Hypothalamus (tissue), 51 donors: ENCODE results near the gene ITGB2.
A peak's percentile ranks its signal among the peaks of the same experiment; 100 is the strongest.
"Not testable (repeated sequence)": the region's sequence is repeated elsewhere in the genome, so short reads cannot be mapped to it uniquely, and the experiment has no call there.

Source experiments
- DNase-seq, 51 donors: peaks; one replicate each; lab custom pipeline; 2025; lab: John Stamatoyannopoulos, UW

ITGB2 gene

DNA sequence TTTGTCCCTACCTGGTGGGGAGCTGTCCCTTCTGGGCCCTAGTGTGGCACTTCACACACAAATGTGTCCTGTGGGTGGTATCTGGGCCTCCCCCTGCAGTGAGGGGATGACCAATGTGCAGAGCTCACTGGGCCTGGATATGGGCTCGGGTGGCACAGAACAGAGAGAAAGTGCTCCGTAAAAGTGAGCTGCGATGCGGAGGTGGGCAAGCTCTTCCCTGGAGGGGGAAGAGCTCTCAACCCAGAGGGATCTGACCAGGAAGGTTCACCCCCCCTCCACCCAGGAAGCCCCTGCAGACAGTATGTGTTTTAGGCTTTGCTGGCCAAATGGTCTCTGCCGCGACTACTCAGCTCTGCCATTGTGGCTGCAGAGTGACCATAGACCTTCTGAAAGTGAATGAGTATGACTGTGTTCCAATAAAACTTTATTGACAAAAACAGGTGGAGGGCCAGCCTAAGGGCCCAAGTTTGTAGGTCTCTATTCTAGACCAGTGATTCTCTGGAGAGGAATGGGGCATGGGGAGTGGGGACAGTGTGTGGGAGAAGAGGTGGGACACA, 8.6 kb upstream of the ITGB2 start:
- no peak for DNase-seq

DNA sequence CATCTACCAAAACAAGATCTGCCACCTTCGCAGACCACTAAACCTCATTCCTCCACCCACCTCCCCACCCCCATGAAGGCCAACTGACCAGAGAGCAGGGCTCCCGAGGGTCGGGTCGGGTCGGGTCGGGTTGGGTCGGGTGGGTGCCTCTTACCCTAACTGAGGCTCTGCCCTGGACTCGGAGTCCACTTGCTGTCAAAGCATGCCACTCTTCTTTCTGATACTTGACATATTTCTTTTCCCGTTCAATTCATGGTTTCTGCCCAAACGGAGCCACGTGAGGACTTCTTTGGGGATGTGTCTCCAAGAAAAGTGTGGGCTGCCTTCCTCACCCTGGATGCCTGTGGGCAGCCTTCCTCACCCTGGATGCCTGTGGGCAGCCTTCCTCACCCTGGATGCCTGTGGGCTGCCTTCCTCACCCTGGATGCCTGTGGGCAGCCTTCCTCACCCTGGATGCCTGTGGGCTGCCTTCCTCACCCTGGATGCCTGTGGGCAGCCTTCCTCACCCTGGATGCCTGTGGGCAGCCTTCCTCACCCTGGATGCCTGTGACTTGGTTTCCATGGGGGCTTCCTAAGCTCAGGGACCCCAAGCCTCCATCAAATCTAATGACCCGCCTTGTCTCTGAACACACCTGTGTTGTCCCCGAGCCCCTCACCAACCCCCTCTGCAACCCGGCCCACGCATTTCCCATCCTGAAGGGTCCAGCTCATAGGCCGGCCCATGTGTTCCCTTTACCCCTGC, 8.0 kb upstream of the ITGB2 start:
- DNase-seq: not testable (repeated sequence)

DNA sequence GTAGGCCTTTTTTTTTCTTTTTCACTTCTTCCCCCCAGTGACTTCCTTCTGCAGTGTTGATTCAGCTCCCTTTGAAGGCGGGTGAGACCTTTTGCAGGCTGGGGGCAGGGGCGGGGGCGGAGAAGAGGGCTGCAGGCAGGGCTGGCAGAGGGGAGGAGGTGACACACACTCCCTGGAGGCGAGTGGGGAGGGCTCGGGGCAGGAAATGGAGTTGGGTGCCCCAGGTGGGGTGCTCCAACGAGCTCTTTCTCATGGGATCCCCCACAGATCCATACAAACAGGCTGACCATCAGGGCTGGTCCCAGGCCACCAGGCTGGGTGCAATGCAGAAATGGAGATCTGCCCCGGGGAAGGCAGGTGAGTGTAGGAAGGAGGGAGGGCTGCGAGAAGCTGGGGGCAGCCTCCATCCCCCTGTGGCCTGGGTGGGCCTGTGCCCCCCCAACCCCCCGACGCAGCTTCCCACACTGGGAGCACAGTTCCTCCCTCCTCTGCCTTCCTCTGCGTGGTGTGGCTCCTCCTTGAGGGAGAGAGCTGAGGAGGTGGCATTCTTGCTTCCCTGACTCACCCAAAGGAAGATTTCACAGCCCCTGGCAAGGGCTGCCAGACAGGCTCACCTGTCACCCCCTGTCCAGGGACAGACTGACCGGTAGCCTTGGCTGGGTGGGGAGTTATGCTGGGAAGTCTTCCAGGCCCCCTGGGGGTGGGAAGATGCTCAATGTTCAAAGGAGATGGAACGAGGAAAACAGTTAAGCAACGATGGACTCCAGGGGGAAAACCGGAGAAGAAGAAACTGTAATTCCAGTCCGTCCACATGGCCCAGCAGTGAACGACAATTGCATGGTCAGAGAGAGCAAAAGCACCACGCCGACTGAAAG, 7.1 kb upstream of the ITGB2 start:
- peak in 3 of 51 donors; percentile 25 to 45 (median 35) for DNase-seq

DNA sequence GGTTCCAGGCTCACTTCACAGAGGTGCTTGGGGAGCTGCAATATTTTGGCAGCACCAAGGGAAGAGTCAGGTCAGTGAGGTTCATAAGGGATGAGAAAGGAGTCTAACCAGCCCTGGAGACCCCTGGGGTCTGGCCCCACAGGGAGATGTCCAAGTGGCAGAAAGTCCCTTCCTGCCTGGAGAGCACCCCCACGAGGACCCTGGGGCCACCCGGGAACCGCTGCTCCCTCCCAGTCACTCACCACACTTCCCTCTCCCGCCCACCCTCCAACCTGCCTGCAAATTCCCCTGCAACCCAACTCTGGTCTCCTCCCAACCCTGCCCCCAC, 6.5 kb upstream of the ITGB2 start:
- no peak for DNase-seq

DNA sequence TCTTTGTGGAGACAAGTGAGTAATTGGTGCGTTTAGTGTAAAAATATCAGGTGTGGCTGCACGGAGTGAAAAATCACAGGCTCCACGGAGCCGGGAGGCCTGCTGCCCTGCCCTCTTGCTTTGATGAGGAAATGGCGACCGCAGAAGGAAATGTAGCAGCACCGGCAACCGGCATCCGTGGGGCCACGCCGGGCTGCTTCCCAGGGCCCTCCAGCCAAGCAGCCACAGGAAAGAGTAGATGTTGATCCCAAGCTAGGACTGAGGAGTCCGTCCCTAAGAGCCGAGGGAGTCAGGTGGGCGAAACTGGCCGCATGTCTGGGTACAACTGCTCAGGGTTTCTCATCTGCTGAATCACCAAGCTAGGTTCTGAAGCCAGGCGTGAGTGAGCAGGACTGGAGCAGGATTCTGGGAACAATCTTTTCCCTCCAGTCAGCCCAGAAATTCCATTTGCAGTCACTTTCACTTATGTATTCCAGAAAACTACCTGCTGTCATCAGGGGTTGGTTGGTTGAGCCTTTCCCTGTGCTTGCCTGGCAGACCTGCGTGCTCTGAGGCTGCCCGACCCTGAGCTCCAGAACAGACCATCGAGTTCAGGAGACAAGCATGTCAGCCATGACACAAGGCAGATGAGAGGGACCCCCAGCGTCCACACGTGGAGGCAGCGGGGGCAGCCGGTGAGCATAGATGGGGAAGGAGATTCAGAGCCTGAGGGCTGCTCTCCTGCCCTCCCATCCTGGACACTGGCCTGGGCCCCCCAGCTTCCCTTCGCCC, 5.8 kb upstream of the ITGB2 start:
- peak in 1 of 51 donors; percentile 48 for DNase-seq

DNA sequence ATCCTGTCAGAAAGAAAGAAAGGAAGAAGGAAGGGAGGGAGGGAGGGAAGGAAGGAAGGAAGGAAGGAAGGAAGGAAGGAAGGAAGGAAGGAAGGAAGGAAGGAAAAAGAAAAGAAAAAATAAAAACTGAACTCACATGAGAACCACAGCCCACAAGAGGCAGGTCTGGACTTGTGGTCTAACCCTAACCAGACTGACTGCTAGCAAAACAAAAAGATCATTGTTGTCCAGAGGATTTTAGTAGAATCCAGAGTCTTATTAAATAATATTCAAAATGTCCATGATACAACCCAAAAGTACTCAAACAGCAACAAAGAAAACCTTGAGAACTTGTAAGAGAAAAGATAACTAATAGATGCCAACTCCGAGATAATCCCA, 4.7 kb upstream of the ITGB2 start:
- DNase-seq: no peak

DNA sequence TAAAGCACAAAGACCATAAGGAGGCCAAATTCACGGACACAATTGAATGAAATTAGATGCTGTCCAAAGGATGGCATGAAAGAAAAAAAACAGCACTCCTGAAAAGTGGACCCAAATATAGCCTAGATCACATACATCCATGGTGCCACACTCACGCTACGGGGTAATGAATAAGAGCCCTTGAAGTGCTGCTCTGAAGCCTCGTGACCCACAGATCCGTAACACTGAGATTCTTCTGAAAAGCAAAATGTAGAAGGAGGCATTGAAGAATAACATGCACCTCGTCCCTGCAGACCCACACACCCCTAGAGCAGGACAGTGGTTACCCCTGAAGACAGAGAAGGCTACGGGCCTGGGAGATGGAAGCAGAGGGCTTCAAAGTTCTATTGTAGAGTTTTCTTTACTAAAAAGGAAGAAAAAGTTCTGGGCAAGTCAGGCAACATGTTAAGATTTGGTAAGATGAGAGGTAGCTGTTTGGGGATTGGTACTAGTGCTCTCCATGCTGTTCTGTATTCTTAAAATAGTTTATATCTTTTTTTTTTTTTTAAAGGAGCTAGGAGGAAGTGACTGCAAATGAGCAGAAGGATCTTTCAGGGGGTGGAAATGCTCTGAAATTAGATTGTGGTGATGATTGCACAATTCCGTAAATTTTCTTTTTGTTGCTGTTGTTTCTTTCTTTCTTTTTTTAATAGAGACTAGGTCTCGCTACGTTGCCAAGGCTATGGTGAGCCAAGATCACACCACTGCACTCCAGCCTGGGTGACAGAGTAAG, 4.1 kb upstream of the ITGB2 start:
- no peak for DNase-seq

DNA sequence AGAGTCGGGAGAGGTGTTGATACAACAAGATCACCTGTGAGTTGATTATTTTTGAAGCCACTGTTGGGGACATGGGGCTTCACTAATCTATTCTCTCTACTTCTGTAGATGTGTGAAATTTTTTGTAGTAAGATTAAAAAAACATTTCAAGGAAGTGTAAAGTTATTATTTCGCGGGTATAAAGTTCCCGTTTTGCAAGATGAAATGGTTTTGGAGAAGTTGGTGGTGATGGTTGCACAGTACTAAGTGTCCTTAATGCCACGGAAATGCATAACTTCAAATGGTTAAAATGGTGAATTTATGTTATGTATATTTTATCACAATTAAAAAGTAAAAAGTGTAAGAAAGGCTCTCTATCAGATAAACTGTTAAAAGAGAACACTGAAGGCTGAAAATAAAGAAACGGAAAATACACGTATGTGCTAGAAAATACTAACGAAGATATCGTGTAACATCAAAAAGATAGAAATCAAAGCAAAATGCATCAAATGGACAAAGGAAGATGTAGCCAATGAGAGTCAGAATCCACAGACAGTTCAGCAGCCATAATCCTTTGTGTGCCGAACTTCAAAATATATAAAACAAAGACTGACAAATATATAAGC, 2.9 kb upstream of the ITGB2 start:
- DNase-seq: no peak

DNA sequence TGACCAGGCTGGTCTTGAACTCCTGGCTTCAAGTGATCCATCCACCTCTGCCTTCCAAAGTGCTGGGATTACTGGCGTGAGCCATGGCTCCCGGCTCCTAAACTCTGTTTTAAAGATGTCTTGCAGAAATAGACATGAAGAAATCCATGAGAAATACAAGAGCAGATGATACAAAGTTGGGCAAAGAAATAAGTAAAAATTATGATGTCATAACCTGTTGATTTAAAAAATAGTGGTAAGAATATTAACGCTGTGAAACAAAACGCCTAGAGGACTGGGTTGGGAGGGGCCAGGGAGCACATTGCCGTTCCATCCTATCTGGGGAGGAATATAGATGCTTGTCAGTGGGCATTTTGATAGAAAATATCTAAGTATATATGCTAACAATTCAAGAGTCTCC, 1.2 kb upstream of the ITGB2 start:
- DNase-seq: no peak

DNA sequence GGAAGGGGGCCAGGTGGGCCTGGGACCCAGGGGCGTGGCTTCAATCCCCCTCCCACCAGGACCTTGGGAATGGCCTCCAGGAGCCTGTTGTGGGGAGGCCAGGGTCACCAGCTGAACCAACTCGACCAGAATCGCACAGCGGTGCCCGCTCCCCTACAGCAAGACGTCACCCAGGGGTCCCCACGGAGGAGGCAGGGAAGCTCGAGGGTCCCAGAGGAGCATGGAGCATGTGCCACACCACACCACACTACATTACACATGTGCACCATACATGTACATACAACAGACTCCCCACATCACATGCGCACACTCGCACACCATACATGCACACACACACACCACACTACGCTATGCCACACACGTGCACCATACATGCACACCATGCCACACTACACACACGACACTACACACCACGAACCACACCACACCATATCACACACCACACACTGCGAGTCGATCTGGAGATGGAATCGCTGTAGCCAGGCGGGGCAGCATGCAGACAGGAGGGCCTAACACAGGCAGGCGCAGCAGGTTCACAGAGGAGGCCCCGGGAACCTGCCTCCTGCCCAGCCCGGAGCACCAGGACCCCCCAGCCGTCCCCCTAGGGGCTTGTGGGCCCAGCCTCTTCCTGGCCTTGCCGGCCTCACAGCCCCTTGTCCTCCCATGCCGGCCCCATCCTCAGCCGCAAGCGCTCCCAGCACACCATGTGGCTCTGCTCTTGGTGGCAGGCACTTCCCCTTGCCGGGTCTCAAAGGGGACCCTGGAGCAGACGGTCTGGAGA, 596 bp downstream of the ITGB2 start:
- no peak for DNase-seq

DNA sequence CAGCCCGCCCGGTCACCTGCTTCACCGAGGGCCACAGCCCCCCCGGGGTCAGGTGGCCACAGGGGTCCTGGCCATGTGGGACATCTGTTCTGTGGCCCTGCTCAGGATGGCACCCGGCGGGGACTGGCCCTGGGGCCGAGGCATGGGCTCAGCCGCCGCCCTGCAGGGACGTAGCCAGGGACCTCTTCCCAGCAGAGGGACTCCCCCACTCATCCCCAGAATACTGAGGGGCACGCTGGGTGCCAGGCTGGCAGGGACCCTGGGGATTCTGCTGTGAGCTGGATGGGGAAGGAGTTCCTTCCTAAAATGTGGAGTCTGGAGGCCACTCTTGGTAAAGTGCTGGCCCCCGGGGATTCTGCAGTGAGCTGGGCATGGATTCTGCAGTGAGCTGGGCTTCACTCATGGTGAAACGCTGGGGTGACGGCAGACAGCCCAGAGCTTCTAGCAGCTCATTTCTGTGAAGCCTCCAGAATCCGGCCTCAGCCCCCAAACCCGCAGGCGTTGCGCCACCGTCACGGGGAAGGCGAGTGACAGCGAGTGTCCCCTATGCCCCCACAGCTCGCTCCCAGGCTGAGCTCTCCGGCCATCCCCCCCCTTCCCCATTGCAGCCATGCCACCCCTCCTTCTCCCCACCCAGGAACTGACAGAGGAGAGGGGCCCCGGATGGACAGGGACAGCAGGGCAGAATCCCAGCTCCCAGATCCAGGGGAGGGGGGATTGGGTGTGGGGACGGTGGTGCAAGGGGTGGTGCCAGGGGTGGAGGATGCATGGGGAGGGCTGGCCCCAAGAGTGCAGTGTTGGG, 1.4 kb downstream of the ITGB2 start:
- peak in 4 of 51 donors; percentile 10 to 38 (median 21) for DNase-seq

DNA sequence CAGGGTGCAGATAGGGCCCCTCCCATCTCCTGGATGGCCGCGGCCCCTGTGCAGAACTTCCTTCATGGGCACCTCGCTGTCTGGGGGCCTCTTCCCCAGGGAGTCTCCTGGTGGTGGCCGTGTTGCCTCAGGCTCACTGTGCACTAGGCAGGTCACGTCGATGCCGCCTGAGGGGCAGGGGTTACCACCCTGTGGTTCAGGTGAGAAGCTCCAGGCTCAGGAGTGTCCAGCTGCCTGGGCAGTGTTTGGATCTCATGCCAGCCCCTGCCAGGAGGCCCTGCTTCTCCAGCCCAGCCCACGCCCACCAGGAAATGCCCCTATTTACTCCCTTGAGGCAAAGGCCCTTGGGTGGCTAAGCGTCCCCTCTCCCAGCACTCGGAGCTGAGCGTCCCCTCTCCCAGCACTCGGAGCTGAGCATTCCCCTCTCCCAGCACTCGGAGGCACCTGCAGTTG, 2.1 kb downstream of the ITGB2 start:
- no peak for DNase-seq

DNA sequence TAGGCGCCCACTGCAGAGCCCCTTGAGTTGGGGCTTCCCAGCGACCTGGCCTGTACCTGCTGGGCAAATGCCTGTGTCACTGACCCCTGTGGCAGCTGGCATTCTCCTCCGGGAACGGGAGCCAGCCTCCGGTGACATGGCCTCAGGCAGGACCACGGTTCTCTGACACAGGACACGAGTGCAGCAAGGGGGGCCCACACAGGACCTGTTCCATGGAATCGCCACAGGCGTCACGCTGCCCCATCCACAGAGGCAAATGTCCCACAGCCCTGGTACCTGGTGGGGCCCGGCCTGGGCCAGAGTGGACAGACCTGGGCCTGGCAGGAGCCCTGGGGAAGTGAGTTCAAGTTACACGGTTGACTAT, 2.6 kb downstream of the ITGB2 start:
- no peak for DNase-seq

DNA sequence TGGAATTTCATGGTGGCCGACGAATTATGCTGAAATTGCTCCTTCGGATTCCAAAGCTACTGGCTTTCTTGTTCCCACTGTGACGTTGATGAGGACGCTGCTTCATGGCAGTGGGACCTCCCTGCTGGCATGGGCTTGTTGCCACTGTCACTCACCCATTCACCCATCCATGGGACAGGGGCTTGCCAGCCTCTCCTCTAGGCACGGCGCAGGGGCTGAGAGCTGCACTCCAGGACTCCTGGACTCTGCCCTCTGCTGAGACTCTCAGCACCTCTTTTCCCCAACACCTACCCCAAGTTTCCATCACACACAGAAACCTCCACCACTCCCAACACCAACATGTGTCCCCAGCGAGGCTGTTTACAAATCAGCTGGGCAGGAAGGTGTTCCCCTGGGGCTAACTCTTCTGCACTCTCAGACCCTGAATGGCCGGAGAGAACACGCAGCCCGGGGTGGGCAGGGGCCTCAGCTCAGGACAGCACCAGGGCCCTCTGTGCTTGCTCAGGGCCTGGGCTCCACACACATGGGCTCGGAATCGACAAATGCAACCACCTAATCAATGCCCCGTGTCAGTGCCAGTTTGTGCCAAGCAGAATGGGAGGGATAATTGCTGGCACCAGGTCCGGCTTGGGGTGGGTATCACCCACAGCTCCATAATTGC, 3.1 kb downstream of the ITGB2 start:
- no peak for DNase-seq

DNA sequence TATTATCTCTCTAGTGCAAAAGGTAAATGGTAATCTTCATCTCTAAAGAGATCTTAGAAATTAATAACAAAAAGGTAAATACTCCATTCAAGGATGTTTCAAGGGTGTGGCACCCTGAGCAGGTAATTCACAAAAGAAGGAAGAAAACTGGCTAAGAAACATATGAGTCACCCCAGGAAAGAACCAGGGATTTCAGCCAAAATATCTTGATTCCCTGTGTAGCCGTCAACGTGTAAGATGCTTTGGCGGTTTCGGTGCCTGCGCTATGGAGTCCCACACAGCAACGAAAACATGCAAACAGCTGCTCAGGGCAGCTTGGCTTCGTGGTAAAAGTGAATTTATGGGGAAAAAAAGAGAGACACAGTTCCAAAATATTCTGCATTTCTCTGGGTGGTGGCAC, 3.7 kb downstream of the ITGB2 start:
- no peak for DNase-seq

DNA sequence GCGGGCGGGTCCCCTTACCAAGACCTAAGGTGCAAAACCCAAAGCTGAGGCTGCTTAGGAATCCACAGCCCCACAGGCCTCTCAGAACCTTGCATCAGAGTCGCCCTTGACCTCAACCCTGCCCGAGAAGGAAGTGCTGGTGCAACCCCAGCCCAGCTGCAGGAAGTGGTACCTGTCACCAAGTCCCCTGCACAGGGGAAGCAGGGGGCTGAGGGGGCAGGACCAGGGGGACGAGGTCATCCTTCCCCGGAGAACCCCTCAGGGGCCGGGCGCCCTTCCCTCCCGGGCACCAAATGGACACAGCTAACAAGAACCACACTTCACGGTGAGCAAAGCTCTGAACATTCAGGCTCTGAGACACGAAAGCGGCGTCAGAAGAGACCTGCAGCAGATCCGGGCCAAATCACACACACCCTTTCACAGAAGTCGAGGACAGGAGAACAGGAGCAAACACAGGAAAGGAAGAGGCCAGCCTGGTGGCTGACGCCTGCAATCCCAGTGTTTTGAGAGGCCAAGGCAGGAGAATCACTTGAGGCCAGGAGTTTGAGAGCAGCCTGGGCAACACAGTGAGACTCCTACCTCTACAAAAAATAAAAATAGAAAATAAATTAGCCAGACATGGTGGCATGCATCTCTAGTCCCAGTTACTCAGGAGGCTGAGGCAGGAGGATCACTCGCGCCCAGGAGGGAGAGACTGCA, 6.4 kb downstream of the ITGB2 start:
- DNase-seq: no peak
